HK-2 (cell line): ENCODE measurements around the gene EME1.
"Not testable (repeated sequence)": the region's sequence is repeated elsewhere in the genome, so short reads cannot be mapped to it uniquely, and the experiment has no call there.

Source experiments
- DNase-seq: peaks from one replicate; pipeline ENCODE4 v3.0.0-alpha.2; 2018; ENCODE audit not compliant: unreplicated experiment

The EME1 gene

GRCh38 chr17:50426472-50426782, 53.4 kb downstream of the EME1 start:
- DNase-seq, result no peak

GRCh38 chr17:50426814-50427787, 54.1 kb downstream of the EME1 start:
- DNase-seq, result peak; percentile 46

- not testable (repeated sequence) for DNase-seq
Measured at GRCh38 chr17:50428126-50428525, 55.1 kb downstream of the EME1 start.

GRCh38 chr17:50428831-50429424, 55.9 kb downstream of the EME1 start:
- DNase-seq, result no peak

GRCh38 chr17:50429793-50430192, 56.8 kb downstream of the EME1 start:
- no peak for DNase-seq
